Umbilical cord (tissue), 2 donors: ENCODE measurements around the gene TMEM63B. TPM values are rescaled to one million over a fixed set of nuclear protein-coding genes. Genes with fewer than 3 reads are reported as not detected.
A peak's percentile ranks its signal among the peaks of the same experiment; 100 is the strongest.
"Not testable (repeated sequence)": the region's sequence is repeated elsewhere in the genome, so short reads cannot be mapped to it uniquely, and the experiment has no call there.

Experiments
- DNase-seq: peaks from one replicate; pipeline ENCODE4 v3.0.0-alpha.2; 2015; ENCODE audit warnings: low spot score
- total RNA-seq: library from RNA; depleted of rRNA; stranded (reverse); fragments of >200 nt; gene quantifications from one replicate; pipeline ENCODE4 v1.2.3, GENCODE V29; 2014; ENCODE audit warnings: low replicate concordance; ENCODE audit not compliant: insufficient read depth

Gene TMEM63B
- total RNA-seq, 1 donor from 2014 or later: 10.4 TPM

- DNase-seq: not testable (repeated sequence)
Observed at GRCh38 chr6:44144536-44144935, 17.2 kb downstream of the TMEM63B start.

- DNase-seq: no peak
Observed at GRCh38 chr6:44145839-44146238, 18.5 kb downstream of the TMEM63B start.

GRCh38 chr6:44146685-44147084 is 19.3 kb downstream of the TMEM63B start:
- no peak for DNase-seq

- no peak for DNase-seq
Observed at GRCh38 chr6:44147256-44147655, 19.9 kb downstream of the TMEM63B start.

- DNase-seq: no peak
Observed at GRCh38 chr6:44148306-44148705, 21.0 kb downstream of the TMEM63B start.

- no peak for DNase-seq
Observed at GRCh38 chr6:44149369-44150012, 22.1 kb downstream of the TMEM63B start.

- peak; percentile 33 for DNase-seq
Observed at GRCh38 chr6:44150317-44150917, 23.1 kb downstream of the TMEM63B start.

GRCh38 chr6:44151348-44152108 is 24.2 kb downstream of the TMEM63B start:
- peak; percentile 61 for DNase-seq

- DNase-seq: no peak
Observed at GRCh38 chr6:44152109-44152461, 24.7 kb downstream of the TMEM63B start.

GRCh38 chr6:44152533-44152932 is 25.2 kb downstream of the TMEM63B start:
- no peak for DNase-seq

- DNase-seq: no peak
Observed at GRCh38 chr6:44154067-44154466, 26.7 kb downstream of the TMEM63B start.

GRCh38 chr6:44156494-44157151 is 29.3 kb downstream of the TMEM63B start:
- no peak for DNase-seq

- no peak for DNase-seq
Observed at GRCh38 chr6:44157152-44157521, 29.8 kb downstream of the TMEM63B start.

- DNase-seq: no peak
Observed at GRCh38 chr6:44158770-44159228, 31.4 kb downstream of the TMEM63B start, which contains the start of gene CAPN11. TSS of gene CAPN11 (plus strand) at chr6:44158820. CDS start at chr6:44158849, 29 bp downstream.

- no peak for DNase-seq
Observed at GRCh38 chr6:44161997-44162338, 34.6 kb downstream of the TMEM63B start.

GRCh38 chr6:44162876-44163625 is 35.7 kb downstream of the TMEM63B start:
- DNase-seq: no peak

GRCh38 chr6:44166116-44166515 is 38.8 kb downstream of the TMEM63B start:
- DNase-seq: no peak

- DNase-seq: peak; percentile 52
Observed at GRCh38 chr6:44166591-44167184, 39.3 kb downstream of the TMEM63B start.

- no peak for DNase-seq
Observed at GRCh38 chr6:44167567-44167966, 40.2 kb downstream of the TMEM63B start.

- DNase-seq: no peak
Observed at GRCh38 chr6:44169154-44169553, 41.8 kb downstream of the TMEM63B start.
